T-helper 2 cell treated with Interferon-gamma antibody and Interleukin-4, amounts not matched to agents 5 μg/mL and 100 μg/mL, for 36 hours (primary cell): ENCODE measurements around the gene RBM20.
"Not testable (repeated sequence)": the region's sequence is repeated elsewhere in the genome, so short reads cannot be mapped to it uniquely, and the experiment has no call there.

Source experiments
- DNase-seq: peaks from one replicate; pipeline ENCODE4 v3.0.0; 2021; ENCODE audit warnings: low spot score
- H3K27ac Mint-ChIP-seq: one replicate; pipeline ENCODE4 v1.8.0; 2021; ENCODE audit warnings: mild to moderate bottlenecking, mixed read lengths
- H3K27me3 Mint-ChIP-seq: one replicate; pipeline ENCODE4 v1.8.0; 2021; ENCODE audit warnings: low read depth, mixed read lengths
- H3K36me3 Mint-ChIP-seq: one replicate; pipeline ENCODE4 v1.8.0; 2021; ENCODE audit warnings: low read depth, mixed read lengths
- H3K4me1 Mint-ChIP-seq: one replicate; pipeline ENCODE4 v1.8.0; 2021; ENCODE audit warnings: low read depth, mixed read lengths
- H3K4me3 Mint-ChIP-seq: one replicate; pipeline ENCODE4 v1.8.0; 2022; ENCODE audit warnings: mild to moderate bottlenecking, moderate library complexity, mixed read lengths
- H3K9me3 Mint-ChIP-seq: one replicate; pipeline ENCODE4 v1.8.0; 2021; ENCODE audit warnings: mixed read lengths

Gene RBM20

DNA sequence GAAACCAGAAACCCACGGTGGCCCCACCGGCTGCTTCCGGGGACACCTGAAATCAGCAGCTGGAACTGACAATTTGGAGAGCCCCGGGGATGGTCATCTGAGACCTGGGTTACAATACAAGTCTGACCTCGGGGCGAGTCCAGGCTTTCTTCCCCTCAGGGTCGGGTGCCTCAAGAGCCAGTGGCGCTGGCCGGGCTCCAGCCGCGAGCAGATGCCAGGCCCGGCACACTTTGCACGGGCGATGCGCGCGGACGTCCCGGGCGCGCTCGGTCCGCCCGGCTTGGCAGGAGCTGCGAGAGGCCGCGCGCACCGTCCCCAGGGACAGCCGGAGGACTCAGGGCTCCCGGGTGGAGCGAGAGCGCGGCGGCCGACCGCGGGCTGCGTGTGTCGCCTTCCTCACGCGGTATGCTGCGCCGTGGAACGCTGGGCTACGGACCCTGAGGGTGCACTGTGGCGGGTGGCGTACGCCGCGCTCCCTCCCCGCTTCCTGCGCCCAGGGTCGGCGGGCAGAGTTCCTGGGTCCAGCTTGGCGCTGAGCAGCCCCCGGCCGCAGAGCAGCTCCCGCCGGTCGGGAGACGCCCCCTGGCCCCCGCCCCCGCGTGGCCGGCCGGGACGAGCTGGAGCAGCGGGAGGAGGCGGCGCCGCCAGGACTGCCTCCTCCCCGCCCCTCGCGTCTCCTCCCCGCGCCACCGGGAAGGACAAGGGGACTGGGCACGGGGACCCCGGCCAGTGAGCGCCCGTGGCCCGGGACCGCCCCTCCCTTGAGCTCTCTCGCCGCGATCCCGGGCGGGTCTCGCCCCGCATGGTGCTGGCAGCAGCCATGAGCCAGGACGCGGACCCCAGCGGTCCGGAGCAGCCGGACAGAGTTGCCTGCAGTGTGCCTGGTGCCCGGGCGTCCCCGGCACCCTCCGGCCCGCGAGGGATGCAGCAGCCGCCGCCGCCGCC is at the start of gene RBM20:
TSS of gene RBM20 (plus strand) at position 684 of the 945 bp plus-strand sequence. CDS start at position 803, 119 bp downstream.
- peaks cover 3% of the 10 kb centered on the region for H3K36me3 Mint-ChIP-seq
- DNase-seq: peak; percentile 7
- peak within 1 kb of the TSS; percentile 71 for H3K4me3 Mint-ChIP-seq
- H3K4me1 Mint-ChIP-seq: peaks cover 23% of the 10 kb centered on the region
- H3K27me3 Mint-ChIP-seq: peaks cover 71% of the 10 kb centered on the region
- no peaks in the 10 kb centered on the region for H3K9me3 Mint-ChIP-seq
- no peak within 1 kb of the TSS for H3K27ac Mint-ChIP-seq

DNA sequence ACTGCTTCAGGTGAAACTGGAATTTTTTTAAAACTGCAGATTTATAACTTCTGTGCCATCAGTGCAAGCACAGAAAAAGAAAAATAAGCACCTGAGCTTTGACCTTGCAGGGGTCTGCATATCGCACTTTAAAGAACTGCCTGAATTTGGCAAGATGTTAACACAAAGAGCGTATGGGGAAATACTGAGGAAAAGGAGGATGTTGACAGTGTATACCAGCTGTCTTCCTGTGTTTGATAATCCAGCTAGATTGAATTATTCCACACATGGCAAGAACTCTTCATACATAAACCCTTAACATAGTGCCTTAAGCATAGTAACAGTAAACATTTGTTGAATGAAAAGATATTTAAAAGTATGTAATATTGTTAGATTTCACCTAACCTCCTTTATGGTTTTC is 46.7 kb upstream of the RBM20 start:
- Mint-ChIP-seq H3K4me3 (no peak overlapping the region), H3K9me3 (no peaks in the 10 kb centered on the region), H3K36me3 (peaks cover 49% of the 10 kb centered on the region), H3K4me1 (no peaks in the 10 kb centered on the region), H3K27me3 (no peaks in the 10 kb centered on the region), H3K27ac (no peak overlapping the region)
- no peak for DNase-seq

DNA sequence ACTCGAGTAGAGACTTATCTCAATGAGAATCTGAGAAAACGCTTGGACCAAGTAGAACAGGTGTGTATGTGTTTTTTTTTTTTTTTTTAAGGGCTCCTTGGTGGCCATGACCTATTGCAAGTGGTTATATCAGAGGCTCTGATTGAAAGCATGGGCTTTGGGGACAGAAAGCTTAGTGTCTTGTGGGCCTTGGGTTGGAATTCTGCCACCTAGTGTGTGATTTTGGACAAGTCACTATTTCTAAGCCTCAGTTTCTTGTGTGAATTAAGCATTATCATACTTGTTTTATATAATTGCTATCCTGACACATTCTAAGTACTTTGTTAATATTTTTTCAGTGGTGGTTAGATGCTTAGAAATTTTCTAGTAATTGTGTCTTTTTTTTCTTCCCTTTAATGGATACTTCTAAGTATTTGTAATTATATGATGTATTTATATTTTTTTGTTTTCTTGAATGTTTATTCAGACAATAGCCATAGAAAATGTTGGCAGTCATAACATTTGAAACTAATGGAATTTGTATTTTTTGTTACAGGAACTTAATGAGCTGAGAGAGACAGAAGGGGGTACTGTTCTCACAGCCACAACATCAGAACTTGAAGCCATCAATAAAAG is 43.5 kb upstream of the RBM20 start:
- no peaks in the 10 kb centered on the region for H3K27me3 Mint-ChIP-seq
- no peak overlapping the region for H3K4me3 Mint-ChIP-seq
- H3K36me3 Mint-ChIP-seq: peaks cover 51% of the 10 kb centered on the region
- no peaks in the 10 kb centered on the region for H3K9me3 Mint-ChIP-seq
- peak; percentile 23 for DNase-seq
- H3K4me1 Mint-ChIP-seq: no peaks in the 10 kb centered on the region
- no peak overlapping the region for H3K27ac Mint-ChIP-seq

DNA sequence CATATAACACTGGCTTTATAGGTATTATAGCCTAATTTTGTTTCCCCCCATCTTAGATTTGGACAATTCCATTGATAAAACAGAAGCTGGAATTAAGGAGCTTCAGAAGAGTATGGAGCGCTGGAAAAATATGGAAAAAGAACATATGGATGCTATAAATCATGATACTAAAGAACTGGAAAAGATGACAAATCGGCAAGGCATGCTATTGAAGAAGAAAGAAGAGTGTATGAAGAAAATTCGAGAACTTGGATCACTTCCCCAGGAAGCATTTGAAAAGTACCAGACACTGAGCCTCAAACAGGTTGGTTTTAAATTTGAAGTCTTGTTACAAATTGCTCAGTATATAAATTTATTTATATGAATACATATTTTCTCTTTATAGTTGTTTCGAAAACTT is 42.6 kb upstream of the RBM20 start:
- H3K27ac Mint-ChIP-seq: no peak overlapping the region
- H3K4me3 Mint-ChIP-seq: no peak overlapping the region
- DNase-seq: no peak
- no peaks in the 10 kb centered on the region for H3K9me3 Mint-ChIP-seq
- H3K27me3 Mint-ChIP-seq: no peaks in the 10 kb centered on the region
- H3K4me1 Mint-ChIP-seq: no peaks in the 10 kb centered on the region
- H3K36me3 Mint-ChIP-seq: peaks cover 51% of the 10 kb centered on the region

DNA sequence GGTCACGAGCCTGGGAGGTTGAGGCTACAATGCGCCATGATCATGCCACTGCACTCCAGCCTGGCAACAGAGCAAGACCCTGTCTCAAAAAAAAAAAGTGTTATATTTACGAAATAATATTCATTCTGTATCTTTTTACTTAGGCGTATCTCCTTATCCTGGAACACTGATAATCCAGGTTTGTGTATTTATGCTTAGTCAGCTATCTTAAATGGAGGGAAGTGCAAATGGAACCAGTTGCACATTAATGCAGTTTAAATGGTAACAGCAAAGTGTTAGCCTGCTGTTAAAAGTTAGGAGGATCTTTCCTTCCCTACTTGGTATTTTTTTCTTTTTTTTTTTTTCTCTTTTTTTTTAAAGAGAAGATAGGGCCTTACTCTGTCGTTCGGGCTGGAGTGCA is 36.0 kb upstream of the RBM20 start:
- Mint-ChIP-seq H3K4me3 (no peak overlapping the region), H3K36me3 (peaks cover 23% of the 10 kb centered on the region), H3K27me3 (no peaks in the 10 kb centered on the region), H3K9me3 (no peaks in the 10 kb centered on the region), H3K27ac (no peak overlapping the region), H3K4me1 (peaks cover 3% of the 10 kb centered on the region)
- DNase-seq: no peak

DNA sequence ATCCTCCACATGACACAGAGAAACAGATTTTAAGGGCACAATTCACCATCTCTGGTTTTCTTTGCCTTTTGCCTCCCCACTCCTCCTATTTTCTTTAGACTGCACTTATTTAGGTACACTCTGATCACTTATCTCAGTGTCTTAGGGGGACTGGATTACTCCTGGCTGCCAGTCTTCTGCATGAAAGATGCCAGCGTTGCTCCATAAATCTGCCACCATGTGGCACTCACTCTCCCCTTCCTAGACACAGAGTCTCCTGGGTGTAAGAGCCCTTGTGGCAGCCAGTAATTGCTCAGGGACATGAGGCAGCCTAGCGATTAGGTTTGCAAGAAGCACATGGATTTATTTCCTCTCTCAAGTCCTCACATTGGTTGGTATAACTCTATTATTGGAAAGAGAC is 34.5 kb upstream of the RBM20 start:
- H3K27me3 Mint-ChIP-seq: no peaks in the 10 kb centered on the region
- peaks cover 5% of the 10 kb centered on the region for H3K4me1 Mint-ChIP-seq
- no peak for DNase-seq
- peaks cover 17% of the 10 kb centered on the region for H3K36me3 Mint-ChIP-seq
- no peak overlapping the region for H3K4me3 Mint-ChIP-seq
- H3K9me3 Mint-ChIP-seq: no peaks in the 10 kb centered on the region
- H3K27ac Mint-ChIP-seq: no peak overlapping the region

DNA sequence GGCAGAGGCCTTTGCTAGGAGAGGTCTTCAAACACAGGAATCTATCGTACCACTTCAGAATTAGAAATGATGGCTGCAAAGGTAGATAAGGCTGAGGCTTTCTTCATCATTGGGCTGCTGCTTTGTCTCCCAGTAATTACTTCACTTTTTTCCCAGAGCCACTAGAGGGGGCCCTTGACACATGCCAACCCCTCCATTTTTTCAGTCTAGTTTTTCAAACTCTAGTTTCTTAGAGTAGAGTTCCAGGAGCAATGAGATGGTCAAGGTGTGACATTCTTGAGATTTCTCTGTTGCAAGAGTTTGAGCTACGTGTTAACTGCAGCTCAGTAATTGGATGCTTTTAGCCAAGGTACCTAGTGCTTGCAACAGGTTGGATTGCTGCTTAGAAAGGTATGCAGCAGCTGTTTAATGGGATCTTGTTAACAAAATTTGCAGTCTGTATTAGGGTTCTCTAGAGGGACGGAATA is 33.8 kb upstream of the RBM20 start:
- Mint-ChIP-seq H3K4me1 (peaks cover 5% of the 10 kb centered on the region), H3K36me3 (peaks cover 11% of the 10 kb centered on the region), H3K27ac (no peak overlapping the region), H3K27me3 (no peaks in the 10 kb centered on the region), H3K9me3 (no peaks in the 10 kb centered on the region), H3K4me3 (no peak overlapping the region)
- DNase-seq: peak; percentile 34

DNA sequence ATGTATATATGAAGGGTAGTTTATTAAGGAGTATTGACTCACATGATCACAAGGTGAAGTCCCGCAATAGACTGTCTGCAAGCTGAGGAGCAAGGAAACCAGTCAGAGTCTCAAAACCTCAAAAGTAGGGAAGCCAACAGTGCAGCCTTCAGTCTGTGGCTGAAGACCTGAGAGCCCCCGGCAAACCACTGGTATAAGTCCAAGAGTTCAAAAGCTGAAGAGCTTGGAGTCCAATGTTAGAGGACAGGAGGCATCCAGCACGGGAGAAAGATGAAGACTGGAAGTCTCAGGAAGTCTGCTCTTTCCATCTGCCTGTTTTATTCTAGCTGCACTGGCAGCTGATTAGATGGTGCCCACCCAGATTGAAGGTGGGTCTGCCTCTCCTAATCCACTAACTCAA is 33.4 kb upstream of the RBM20 start:
- not testable (repeated sequence) for H3K4me3 Mint-ChIP-seq, H3K36me3 Mint-ChIP-seq, H3K9me3 Mint-ChIP-seq, H3K4me1 Mint-ChIP-seq, DNase-seq, H3K27me3 Mint-ChIP-seq, H3K27ac Mint-ChIP-seq

DNA sequence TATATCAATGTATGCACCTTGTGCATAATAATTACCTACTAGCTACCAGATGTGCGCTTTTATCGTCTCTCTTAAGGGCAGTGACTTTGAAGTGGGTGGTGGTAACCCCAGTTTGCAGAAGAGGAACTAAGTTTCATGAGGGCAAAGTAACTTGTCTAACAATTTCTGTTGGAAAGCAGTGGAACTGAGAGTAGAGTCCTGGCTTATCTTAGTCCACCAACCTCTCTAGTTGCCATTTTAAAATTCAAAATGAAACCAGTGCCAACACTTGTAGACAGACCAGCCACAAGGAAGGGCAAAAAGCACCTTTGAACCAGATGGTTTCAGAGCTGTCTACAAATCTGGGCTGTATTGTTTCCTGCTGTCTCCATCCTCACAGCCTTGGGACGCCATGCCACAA is 32.0 kb upstream of the RBM20 start:
- Mint-ChIP-seq H3K27ac (no peak overlapping the region), H3K4me3 (no peak overlapping the region), H3K4me1 (peaks cover 8% of the 10 kb centered on the region), H3K27me3 (no peaks in the 10 kb centered on the region), H3K9me3 (no peaks in the 10 kb centered on the region), H3K36me3 (peaks cover 1% of the 10 kb centered on the region)
- DNase-seq: no peak

DNA sequence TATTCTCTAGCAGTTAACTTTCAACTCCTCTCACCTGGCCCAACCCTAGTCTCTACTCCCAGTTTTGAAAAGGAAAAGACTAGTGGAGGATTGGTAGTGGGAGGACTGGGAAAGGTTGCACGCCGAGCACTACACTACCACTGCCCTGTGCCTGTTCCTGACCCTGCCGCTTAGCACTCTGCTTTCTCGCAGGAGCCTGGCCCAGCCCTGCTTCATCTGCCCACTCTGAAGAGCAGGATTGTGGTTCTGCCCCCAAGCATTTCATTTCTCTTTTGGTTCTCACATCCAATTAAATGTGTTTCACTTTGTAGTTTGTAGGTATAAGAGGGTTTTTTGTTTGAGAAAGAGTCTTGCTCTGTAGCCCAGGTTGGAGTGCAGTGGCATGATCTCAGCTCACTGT is 31.5 kb upstream of the RBM20 start:
- Mint-ChIP-seq H3K4me3 (no peak overlapping the region), H3K27ac (no peak overlapping the region), H3K4me1 (peaks cover 8% of the 10 kb centered on the region), H3K27me3 (no peaks in the 10 kb centered on the region), H3K9me3 (no peaks in the 10 kb centered on the region), H3K36me3 (peaks cover 1% of the 10 kb centered on the region)
- DNase-seq: no peak

DNA sequence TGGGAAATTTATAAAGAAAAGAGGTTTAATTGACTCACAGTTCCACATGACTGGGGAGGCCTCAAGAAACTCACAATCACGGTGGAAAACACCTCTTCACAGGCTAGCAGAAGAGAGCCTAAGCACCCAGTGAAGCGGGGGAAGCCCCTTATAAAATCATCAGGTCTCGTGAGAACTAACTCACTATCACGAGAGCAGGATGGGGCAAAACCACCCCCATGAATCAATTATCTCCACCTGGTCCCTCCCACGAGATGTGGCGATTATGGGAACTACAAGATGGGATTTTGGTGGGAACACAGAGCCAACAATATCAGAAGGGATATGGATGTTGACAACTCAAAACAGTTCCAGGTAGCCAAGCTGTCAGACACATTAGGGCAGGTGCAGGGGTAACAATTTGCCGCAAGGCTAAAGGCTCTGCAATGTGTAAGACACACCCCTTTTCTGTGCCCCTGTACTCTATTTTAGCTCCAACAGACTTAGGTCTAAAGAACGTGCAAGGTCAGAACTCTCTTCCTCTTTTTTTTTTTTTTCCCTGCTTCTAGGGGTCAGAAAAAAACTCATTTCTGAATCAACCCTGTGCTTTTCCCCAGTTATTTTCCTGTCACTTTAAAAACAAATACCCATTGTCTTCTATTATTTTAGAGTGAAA is 30.7 kb upstream of the RBM20 start:
- Mint-ChIP-seq H3K36me3 (peaks cover 1% of the 10 kb centered on the region), H3K27ac (no peak overlapping the region), H3K27me3 (no peaks in the 10 kb centered on the region), H3K4me1 (peaks cover 8% of the 10 kb centered on the region), H3K4me3 (no peak overlapping the region), H3K9me3 (no peaks in the 10 kb centered on the region)
- DNase-seq: peak; percentile 31

DNA sequence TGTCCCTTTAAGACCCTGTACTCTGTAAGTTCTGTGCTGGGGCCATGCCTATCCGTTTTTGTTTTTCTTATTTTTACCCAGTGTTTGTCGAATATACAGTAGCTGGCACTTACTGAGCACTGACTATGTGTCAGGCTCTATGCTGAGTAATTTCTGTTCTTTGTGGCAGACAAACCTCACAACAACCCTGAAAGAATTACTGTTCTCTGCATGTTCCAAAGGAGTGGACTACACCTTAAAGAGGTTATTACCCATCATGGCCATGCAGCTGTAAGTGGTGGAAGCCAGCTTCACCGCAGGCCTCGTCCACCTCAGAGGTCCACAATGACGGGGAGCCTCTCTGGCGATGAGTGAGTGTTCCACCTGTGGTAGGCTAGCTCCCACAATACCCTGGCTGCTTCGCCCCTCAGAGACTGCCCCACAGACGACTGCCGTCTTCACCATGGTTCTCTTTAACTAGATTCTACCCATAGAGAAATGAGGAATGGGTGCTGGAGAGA is 30.1 kb upstream of the RBM20 start:
- Mint-ChIP-seq H3K36me3 (peaks cover 1% of the 10 kb centered on the region), H3K27me3 (no peaks in the 10 kb centered on the region), H3K27ac (no peak overlapping the region), H3K4me1 (peaks cover 8% of the 10 kb centered on the region), H3K4me3 (no peak overlapping the region), H3K9me3 (no peaks in the 10 kb centered on the region)
- DNase-seq: no peak

DNA sequence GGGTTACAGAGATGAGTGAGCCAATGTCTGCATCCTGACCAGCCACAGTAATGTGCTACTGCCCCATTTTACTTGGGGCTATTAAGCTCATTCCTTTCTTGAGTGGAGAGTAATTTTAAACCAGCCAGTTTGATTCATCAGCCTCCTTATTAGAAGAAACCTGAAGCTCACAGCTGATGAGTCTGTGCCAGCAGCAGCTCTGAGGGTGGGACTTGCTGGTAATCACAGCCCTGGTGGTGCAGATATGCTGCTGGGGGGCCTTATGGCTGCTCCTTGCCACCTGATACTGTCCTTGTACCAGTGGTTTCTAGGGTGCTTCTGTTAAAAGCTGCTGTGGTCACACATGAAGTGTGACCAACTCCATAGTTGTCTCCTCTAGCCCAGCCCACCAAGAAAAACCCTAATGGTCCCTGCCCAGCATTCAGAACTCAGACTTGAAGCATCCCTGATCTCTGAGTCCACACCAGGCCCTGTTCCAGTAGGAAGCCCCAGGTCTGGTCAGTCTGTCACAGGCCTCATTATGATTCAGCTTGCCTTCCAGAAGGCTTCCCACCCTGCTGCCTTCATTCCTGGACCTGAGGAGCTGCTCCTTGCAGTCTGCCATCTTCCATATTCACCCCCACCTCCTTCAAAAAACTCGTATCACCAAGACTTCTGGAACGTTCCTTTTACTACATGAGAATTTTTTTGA is 28.9 kb upstream of the RBM20 start:
- Mint-ChIP-seq H3K27ac (no peak overlapping the region), H3K4me1 (peaks cover 8% of the 10 kb centered on the region), H3K36me3 (no peaks in the 10 kb centered on the region), H3K9me3 (no peaks in the 10 kb centered on the region), H3K27me3 (no peaks in the 10 kb centered on the region), H3K4me3 (no peak overlapping the region)
- no peak for DNase-seq
